ENCODE results near the gene CYP17A1. TPM values are rescaled to one million over a fixed set of nuclear protein-coding genes. Genes with fewer than 3 reads are reported as not detected.

CYP17A1 gene
- total RNA-seq, 3 donors from 2014 or later, result not detected

- no peaks in the 10 kb centered on the region for H3K36me3 ChIP-seq
- no peaks in the 10 kb centered on the region for H3K9me3 ChIP-seq
- H3K4me1 ChIP-seq, result no peaks in the 10 kb centered on the region
- H3K27ac ChIP-seq, result no peak overlapping the region
- H3K4me3 ChIP-seq, result no peak overlapping the region
- TF ChIP-seq CTCF (IDR thresholded peaks at IDR 0.05) (no peak), POLR2AphosphoS5 (IDR thresholded peaks at IDR 0.05) (no peak), POLR2A (IDR thresholded peaks at IDR 0.05) (no peak)
- no peaks in the 10 kb centered on the region for H3K27me3 ChIP-seq
- intact Hi-C loops (cut with DNase I; ENCODE audit: low total_unique reads), result no loop called here
- no peak for DNase-seq (ENCODE audit: low spot score in 2 of 2)
These were observed 5.0 kb downstream of the CYP17A1 start for GRCh38 chr10:102832248-102832647.

- no peaks in the 10 kb centered on the region for H3K4me1 ChIP-seq
- TF ChIP-seq POLR2AphosphoS5 (IDR thresholded peaks at IDR 0.05), result no peak
- TF ChIP-seq CTCF (IDR thresholded peaks at IDR 0.05), result no peak
- no peak for TF ChIP-seq POLR2A (IDR thresholded peaks at IDR 0.05)
- no peaks in the 10 kb centered on the region for H3K36me3 ChIP-seq
- intact Hi-C loops (cut with DNase I; ENCODE audit: low total_unique reads), result no loop called here
- no peaks in the 10 kb centered on the region for H3K9me3 ChIP-seq
- no peak overlapping the region for H3K4me3 ChIP-seq
- no peaks in the 10 kb centered on the region for H3K27me3 ChIP-seq
- DNase-seq (ENCODE audit: low spot score in 2 of 2), result no peak
- no peak overlapping the region for H3K27ac ChIP-seq
These were observed 5.7 kb downstream of the CYP17A1 start for GRCh38 chr10:102831322-102832071.

- intact Hi-C loops (cut with DNase I; ENCODE audit: low total_unique reads), result no loop called here
- Histone ChIP-seq H3K36me3 (no peaks in the 10 kb centered on the region), H3K27ac (no peak overlapping the region), H3K4me1 (no peaks in the 10 kb centered on the region), H3K4me3 (no peak overlapping the region), H3K27me3 (no peaks in the 10 kb centered on the region), H3K9me3 (no peaks in the 10 kb centered on the region)
- no peak for DNase-seq (ENCODE audit: low spot score in 2 of 2)
- TF ChIP-seq CTCF (IDR thresholded peaks at IDR 0.05) (no peak), POLR2A (IDR thresholded peaks at IDR 0.05) (no peak), POLR2AphosphoS5 (IDR thresholded peaks at IDR 0.05) (no peak)
These were observed 9.6 kb downstream of the CYP17A1 start for GRCh38 chr10:102827597-102827975.

GRCh38 chr10:102826148-102826796 is 10.9 kb downstream of the CYP17A1 start:
- intact Hi-C loops (cut with DNase I; ENCODE audit: low total_unique reads), result no loop called here

More at GRCh38 chr10:102826148-102826796, 10.9 kb downstream of the CYP17A1 start:
- DNase-seq (ENCODE audit: low spot score in 2 of 2), result no peak
- Histone ChIP-seq H3K4me3 (no peak overlapping the region), H3K27me3 (no peaks in the 10 kb centered on the region), H3K36me3 (no peaks in the 10 kb centered on the region), H3K27ac (no peak overlapping the region), H3K4me1 (no peaks in the 10 kb centered on the region), H3K9me3 (no peaks in the 10 kb centered on the region)
- TF ChIP-seq POLR2A (IDR thresholded peaks at IDR 0.05) (no peak), CTCF (IDR thresholded peaks at IDR 0.05) (no peak)

Data from breast epithelium (tissue), 4 donors.